Measurements from ENCODE around the gene PATL2.
"Not testable (repeated sequence)": the region's sequence is repeated elsewhere in the genome, so short reads cannot be mapped to it uniquely, and the experiment has no call there.

Gene PATL2

GRCh38 chr15:44727485-44728231, 16.5 kb upstream of the PATL2 start:
- Mint-ChIP-seq H3K27ac (peak overlapping the region; percentile 98), H3K4me1 (ENCODE audit: low read depth) (peaks cover 60% of the 10 kb centered on the region), H3K4me3 (peak overlapping the region; percentile 2), H3K36me3 (ENCODE audit: low read depth) (peaks cover 27% of the 10 kb centered on the region), H3K9me3 (no peaks in the 10 kb centered on the region), H3K27me3 (no peaks in the 10 kb centered on the region)
- intact Hi-C loops (cut with micrococcal nuclease): loop anchor here (1.0 to 2.0 kb wide), 2 partner anchors 16 to 191 kb away; partner anchors contain the start of genes B2M, EIF3J and PATL2

- Mint-ChIP-seq H3K27me3 (no peaks in the 10 kb centered on the region), H3K36me3 (ENCODE audit: low read depth) (peaks cover 19% of the 10 kb centered on the region), H3K27ac (peak overlapping the region; percentile 98), H3K9me3 (no peaks in the 10 kb centered on the region), H3K4me3 (peak overlapping the region; percentile 70), H3K4me1 (ENCODE audit: low read depth) (peaks cover 64% of the 10 kb centered on the region)
- intact Hi-C loops (cut with micrococcal nuclease): no loop called here
These were observed 15.7 kb upstream of the PATL2 start for GRCh38 chr15:44726568-44727484.

- Mint-ChIP-seq H3K27ac (peak overlapping the region; percentile 98), H3K36me3 (ENCODE audit: low read depth) (peaks cover 12% of the 10 kb centered on the region), H3K4me3 (peak overlapping the region; percentile 70), H3K9me3 (no peaks in the 10 kb centered on the region), H3K27me3 (no peaks in the 10 kb centered on the region), H3K4me1 (ENCODE audit: low read depth) (peaks cover 64% of the 10 kb centered on the region)
- intact Hi-C loops (cut with micrococcal nuclease): no loop called here
These were observed 15.0 kb upstream of the PATL2 start for GRCh38 chr15:44726136-44726535.

GRCh38 chr15:44722011-44722410, 10.9 kb upstream of the PATL2 start:
- Mint-ChIP-seq H3K27ac (peak overlapping the region; percentile 79), H3K4me1 (ENCODE audit: low read depth) (peaks cover 60% of the 10 kb centered on the region), H3K4me3 (no peak overlapping the region), H3K27me3 (no peaks in the 10 kb centered on the region), H3K9me3 (no peaks in the 10 kb centered on the region), H3K36me3 (ENCODE audit: low read depth) (peaks cover 32% of the 10 kb centered on the region)
- intact Hi-C loops (cut with micrococcal nuclease): no loop called here

GRCh38 chr15:44720460-44721176, 9.5 kb upstream of the PATL2 start:
- Mint-ChIP-seq H3K9me3 (no peaks in the 10 kb centered on the region), H3K27ac (peak overlapping the region; percentile 79), H3K27me3 (no peaks in the 10 kb centered on the region), H3K4me1 (ENCODE audit: low read depth) (peaks cover 52% of the 10 kb centered on the region), H3K4me3 (no peak overlapping the region), H3K36me3 (ENCODE audit: low read depth) (peaks cover 45% of the 10 kb centered on the region)
- intact Hi-C loops (cut with micrococcal nuclease): no loop called here

- H3K4me3 Mint-ChIP-seq; H3K27me3 Mint-ChIP-seq; intact Hi-C loops (cut with micrococcal nuclease); H3K9me3 Mint-ChIP-seq: not testable (repeated sequence)
- Mint-ChIP-seq H3K27ac (peak overlapping the region; percentile 79), H3K4me1 (ENCODE audit: low read depth) (peaks cover 52% of the 10 kb centered on the region), H3K36me3 (ENCODE audit: low read depth) (peaks cover 51% of the 10 kb centered on the region)
These were observed 8.9 kb upstream of the PATL2 start for GRCh38 chr15:44720000-44720435.

- Mint-ChIP-seq H3K36me3 (ENCODE audit: low read depth) (peaks cover 57% of the 10 kb centered on the region), H3K9me3 (no peaks in the 10 kb centered on the region), H3K27ac (peak overlapping the region; percentile 79), H3K27me3 (no peaks in the 10 kb centered on the region), H3K4me3 (no peak overlapping the region), H3K4me1 (ENCODE audit: low read depth) (peaks cover 52% of the 10 kb centered on the region)
- intact Hi-C loops (cut with micrococcal nuclease): no loop called here
These were observed 8.3 kb upstream of the PATL2 start for GRCh38 chr15:44719293-44719999.

- H3K4me1 Mint-ChIP-seq (ENCODE audit: low read depth): peaks cover 52% of the 10 kb centered on the region
- H3K36me3 Mint-ChIP-seq (ENCODE audit: low read depth): peaks cover 63% of the 10 kb centered on the region
- H3K27me3 Mint-ChIP-seq: no peaks in the 10 kb centered on the region
- H3K4me3 Mint-ChIP-seq: no peak overlapping the region
- H3K9me3 Mint-ChIP-seq: no peaks in the 10 kb centered on the region
- H3K27ac Mint-ChIP-seq: peak overlapping the region; percentile 79
- intact Hi-C loops (cut with micrococcal nuclease): no loop called here
These were observed 7.8 kb upstream of the PATL2 start for GRCh38 chr15:44718927-44719292.

- peaks cover 68% of the 10 kb centered on the region for H3K36me3 Mint-ChIP-seq (ENCODE audit: low read depth)
These were observed 7.2 kb upstream of the PATL2 start for GRCh38 chr15:44718180-44718926.

GRCh38 chr15:44716983-44717602, 6.0 kb upstream of the PATL2 start:
- intact Hi-C loops (cut with micrococcal nuclease): no loop called here
- Mint-ChIP-seq H3K27ac (no peak overlapping the region), H3K27me3 (no peaks in the 10 kb centered on the region), H3K4me1 (ENCODE audit: low read depth) (peaks cover 47% of the 10 kb centered on the region), H3K9me3 (no peaks in the 10 kb centered on the region), H3K36me3 (ENCODE audit: low read depth) (peaks cover 81% of the 10 kb centered on the region), H3K4me3 (no peak overlapping the region)

More at GRCh38 chr15:44718180-44718926, 7.2 kb upstream of the PATL2 start:
- Mint-ChIP-seq H3K27ac (peak overlapping the region; percentile 79), H3K27me3 (no peaks in the 10 kb centered on the region), H3K4me1 (ENCODE audit: low read depth) (peaks cover 52% of the 10 kb centered on the region), H3K4me3 (no peak overlapping the region), H3K9me3 (no peaks in the 10 kb centered on the region)
- intact Hi-C loops (cut with micrococcal nuclease): no loop called here

- peaks cover 93% of the 10 kb centered on the region for H3K36me3 Mint-ChIP-seq (ENCODE audit: low read depth)
- intact Hi-C loops (cut with micrococcal nuclease): no loop called here
- no peaks in the 10 kb centered on the region for H3K9me3 Mint-ChIP-seq
- H3K27me3 Mint-ChIP-seq: no peaks in the 10 kb centered on the region
- peak overlapping the region; percentile 18 for H3K4me3 Mint-ChIP-seq
- peak overlapping the region; percentile 99 for H3K27ac Mint-ChIP-seq
- H3K4me1 Mint-ChIP-seq (ENCODE audit: low read depth): peaks cover 36% of the 10 kb centered on the region
These were observed 4.7 kb upstream of the PATL2 start for GRCh38 chr15:44715797-44716334.

GRCh38 chr15:44715142-44715796, 4.1 kb upstream of the PATL2 start:
- H3K4me3 Mint-ChIP-seq: peak overlapping the region; percentile 63
- H3K27me3 Mint-ChIP-seq: no peaks in the 10 kb centered on the region
- H3K4me1 Mint-ChIP-seq (ENCODE audit: low read depth): peaks cover 36% of the 10 kb centered on the region
- H3K36me3 Mint-ChIP-seq (ENCODE audit: low read depth): peaks cover 99% of the 10 kb centered on the region
- no peaks in the 10 kb centered on the region for H3K9me3 Mint-ChIP-seq
- peak overlapping the region; percentile 99 for H3K27ac Mint-ChIP-seq
- intact Hi-C loops (cut with micrococcal nuclease): no loop called here

Measured in dendritic cell treated with granulocyte-macrophage colony-stimulating factor and Interleukin-4, amounts not matched to agents 40 ng/mL and 50 ng/mL, for 4 days (primary cell).